HG03175 (cell line): ENCODE data around the gene FOXN3.

Experiments used
- ATAC-seq: cut with Tn5 transposase; IDR thresholded peaks from one replicate; pipeline ENCODE4 v1.9.1; 2021; ENCODE audit warnings: mild to moderate bottlenecking, moderate library complexity; ENCODE audit not compliant: unreplicated experiment

Gene FOXN3, protein sequence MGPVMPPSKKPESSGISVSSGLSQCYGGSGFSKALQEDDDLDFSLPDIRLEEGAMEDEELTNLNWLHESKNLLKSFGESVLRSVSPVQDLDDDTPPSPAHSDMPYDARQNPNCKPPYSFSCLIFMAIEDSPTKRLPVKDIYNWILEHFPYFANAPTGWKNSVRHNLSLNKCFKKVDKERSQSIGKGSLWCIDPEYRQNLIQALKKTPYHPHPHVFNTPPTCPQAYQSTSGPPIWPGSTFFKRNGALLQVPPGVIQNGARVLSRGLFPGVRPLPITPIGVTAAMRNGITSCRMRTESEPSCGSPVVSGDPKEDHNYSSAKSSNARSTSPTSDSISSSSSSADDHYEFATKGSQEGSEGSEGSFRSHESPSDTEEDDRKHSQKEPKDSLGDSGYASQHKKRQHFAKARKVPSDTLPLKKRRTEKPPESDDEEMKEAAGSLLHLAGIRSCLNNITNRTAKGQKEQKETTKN

DNA sequence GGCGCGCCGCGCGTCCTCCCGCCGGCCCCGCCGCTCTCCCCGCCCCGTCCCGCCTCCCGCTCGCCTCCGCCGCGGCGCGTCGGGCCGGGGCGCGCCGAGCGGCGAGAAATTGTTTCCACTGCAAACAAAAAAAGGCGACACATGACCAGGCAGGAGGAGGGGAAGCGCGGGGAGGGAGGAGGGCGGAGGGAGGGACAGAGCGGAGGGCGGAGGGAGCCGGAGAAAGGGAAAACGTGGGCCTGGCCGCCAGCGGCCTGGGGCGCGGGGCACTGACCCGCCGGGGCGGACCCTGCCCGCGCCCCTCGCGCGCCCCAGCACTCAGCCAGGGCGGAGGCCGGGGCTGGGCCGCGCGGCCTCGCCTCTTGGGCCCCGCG is at the start of gene FOXN3:
Gene FOXN3, minus strand, starts transcription at position 143 of the 374 bp plus-strand sequence. CDS start 4,757 bp downstream, outside the sequence.
- peak; percentile 47 for ATAC-seq

DNA sequence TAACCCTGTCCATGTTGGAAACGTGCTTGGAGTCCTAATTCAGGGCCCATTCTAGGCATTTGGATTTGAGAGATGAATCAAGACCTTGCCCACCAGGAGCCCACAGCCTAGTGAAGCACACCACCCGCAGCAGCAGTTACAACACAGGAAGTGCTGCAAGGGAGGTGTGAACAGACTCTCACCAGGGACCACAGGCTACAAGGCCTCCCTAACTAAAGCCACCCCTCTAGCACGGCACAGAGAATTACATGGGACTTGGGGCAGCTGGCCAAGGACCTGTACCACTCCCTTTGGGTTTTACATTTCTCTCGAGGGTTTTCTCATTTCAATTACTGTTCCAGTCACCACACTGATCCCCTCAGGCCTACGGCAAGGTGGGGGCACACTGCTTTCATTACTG is 49.5 kb upstream of the FOXN3 start:
- ATAC-seq = peak; percentile 97

DNA sequence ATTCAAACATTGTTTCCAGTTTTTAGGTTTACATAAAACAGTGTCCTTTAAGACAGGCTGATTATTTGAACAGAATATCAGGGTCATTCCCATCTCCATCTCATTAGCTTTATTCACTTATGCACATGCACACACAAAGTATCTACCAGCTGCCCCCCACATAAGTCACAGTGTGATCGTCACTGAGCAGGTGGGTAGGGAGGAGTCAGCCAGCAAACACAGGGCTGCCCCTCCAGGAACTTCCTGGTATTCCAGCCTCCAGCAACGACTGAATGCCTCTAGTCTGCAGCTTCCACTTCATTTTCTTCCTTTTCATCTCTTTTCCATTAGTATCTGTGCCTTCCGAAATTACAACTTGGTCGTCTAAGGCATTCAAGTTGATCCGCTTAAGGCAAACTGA is 48.8 kb upstream of the FOXN3 start:
- no peak for ATAC-seq

DNA sequence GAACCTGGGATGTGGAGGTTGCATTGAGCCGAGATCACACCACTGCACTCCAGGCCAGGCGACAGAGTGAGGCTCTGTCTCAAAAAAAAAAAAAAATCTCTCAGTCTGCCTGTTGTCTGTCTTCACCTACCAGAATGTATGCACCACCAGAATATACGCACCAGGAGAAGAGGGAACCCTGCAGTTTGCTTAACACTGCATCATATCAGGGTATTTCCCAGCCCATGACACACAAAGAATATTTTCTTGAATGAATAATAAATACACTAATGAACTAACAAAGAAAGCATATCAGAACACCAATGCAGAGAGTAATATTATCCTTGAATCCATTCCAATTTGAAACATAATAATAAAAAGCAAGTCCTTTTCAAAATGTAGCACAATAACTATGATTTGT is 44.2 kb upstream of the FOXN3 start:
- ATAC-seq = no peak

DNA sequence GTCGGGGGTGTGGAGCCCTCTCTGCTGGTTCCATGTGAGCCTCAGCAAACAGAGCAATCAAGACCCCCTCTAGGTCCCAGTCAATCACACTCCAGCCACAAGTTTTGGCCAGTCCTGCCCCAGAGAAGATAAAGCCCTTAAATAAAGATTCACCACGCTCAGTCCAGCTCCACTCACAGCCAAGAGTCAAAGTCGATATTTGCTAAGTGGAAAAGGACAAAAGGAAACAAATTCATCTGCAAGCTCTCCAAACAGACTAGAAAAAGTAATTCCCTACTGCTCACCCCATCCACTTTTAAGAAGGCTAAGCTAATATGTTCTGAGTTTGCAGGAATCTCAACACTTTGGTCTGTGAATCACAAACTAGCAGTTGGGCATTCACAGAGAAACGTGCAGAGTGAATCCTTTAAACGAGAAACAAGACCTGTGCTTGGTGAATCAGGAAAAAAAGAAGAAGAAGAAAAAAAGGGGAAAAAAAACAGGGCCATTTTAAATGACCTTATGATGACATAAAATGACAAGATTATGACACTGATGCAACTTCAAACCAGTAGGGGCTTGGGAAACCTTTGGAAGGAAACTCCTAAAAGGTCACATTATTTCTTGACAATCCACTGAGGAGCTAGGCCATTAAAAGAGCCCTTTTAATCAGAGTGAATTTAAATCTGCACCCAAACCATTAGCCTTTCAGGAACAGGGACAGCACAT is 41.8 kb upstream of the FOXN3 start:
- ATAC-seq = no peak

DNA sequence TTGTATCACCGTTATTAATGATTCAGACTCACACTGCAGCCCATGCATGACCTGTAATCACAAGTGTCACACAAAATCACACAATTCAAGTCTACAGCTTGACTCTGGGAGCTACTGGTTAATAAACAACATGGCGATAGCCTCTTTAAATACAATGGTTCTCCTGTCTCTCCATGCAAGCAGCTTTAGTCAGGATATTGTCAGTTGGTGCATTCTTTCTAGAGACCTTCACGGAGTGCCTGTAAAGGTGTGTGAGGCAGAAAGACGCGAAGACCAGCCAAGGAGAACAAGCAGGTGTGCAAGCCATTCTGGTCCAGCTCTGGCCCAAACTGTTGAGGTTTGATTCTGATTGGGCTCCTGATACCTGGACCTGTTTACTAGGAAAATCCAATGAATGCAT is 40.0 kb upstream of the FOXN3 start:
- no peak for ATAC-seq

DNA sequence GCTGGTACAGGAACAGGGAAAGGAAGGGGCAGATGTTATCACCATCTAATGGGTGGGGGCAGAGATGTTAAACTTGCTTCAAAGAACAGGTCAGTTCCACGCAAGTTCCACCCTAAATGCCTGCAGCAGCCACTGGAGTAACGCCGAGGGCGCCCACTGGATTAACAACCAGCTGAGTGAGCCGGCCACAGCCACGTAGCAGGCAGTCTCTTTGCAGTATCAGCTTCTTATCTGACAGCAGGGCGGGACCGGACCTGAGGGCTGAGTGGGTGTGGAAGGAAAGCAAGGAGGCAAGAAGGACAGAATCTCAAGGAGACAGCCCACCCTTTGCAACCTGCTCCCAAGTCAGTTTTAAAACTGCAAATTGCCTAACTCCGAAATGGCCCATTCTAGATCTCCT is 38.4 kb upstream of the FOXN3 start:
- ATAC-seq = no peak

DNA sequence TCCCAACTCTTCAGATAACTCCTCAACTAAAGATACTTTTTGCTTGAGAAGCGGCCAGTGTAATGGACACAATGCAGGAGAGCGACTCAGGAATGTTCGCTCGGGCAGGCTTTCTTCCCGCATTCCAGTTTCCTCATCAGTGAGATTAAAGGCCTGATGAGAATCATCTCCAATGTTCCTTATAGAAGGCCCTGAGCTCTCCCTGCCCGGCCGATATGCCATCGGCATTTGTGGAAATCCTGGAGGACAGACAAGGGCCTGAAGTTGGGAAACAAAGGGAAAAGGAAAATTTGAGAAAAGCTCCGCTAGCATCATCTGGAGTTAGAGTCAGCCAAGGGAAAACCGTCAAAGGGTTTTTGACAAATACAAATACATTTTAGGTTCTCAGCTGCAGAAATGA is 38.0 kb upstream of the FOXN3 start:
- ATAC-seq = no peak

DNA sequence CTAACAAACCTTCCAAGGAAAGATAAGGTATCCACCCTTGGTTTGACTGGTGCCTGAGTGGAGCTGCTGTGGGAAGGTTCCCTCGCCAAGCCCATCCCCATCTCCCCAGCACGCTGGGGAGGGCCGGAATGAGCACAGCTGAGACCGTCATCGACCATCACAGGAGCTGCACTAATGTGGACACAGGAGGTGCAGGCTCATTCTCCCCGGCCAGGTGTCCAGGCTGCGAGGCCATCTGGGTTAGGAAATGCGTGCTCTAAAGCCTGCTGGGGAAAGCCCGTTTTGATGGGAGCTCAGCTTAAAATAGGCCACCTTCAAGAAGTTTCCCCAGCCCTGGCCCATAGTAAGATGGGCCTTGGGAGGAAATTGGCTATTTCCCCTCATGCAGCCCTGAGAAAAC is 35.2 kb upstream of the FOXN3 start:
- ATAC-seq = no peak

DNA sequence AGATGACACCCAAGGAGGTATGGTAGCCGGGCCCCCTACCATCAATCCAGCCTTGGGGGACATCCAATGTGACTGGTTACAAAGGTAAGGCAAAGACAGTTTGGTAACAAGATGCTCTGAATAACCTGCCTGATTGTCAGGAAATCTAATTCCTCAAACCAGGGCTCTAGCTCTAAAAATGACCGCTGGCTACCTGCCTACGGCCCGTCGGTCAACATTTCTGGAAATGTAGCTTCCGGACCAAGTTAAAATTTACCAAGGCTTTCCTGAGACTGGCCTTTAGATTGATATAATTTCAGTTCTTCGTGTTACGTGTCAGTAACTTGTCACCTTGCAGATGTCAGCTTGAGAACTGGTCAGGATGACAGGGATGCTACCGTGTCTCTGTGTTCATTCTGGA is 34.2 kb upstream of the FOXN3 start:
- ATAC-seq = no peak

DNA sequence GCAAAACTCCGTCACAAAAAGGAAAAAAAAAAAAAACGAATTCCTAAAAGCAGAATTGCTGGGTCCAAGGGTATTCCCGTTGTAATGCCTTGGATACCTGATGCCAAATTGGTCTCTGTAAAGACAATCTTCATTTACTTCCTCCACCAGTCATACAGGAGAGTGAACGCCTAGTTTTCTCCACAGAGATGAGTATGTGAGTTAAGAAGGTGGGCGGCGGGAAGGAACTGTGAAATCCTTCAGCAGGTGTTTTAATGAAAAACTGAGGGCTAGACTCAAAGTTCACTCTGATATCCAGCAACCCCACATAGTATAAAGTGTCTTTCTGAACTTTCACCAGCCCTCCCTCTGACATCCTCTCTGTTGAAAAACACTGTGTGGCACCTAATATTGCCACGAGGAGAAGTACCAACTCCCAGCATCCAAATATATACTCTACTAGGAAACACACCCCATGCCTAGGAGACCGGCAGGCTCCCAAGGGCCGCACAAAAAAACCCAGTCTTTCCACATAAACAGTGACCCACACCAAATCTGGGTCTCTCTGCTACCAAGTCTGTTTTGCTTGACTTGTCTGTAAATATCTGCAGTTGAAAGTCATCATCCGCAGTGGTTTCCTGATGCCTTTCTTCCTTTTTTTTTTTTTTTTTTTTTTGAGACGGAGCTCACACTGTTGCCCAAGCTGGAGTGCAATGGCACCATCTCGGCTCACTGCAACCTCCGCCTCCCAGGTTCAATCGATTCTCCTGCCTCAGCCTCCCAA is 30.3 kb upstream of the FOXN3 start:
- ATAC-seq = no peak

DNA sequence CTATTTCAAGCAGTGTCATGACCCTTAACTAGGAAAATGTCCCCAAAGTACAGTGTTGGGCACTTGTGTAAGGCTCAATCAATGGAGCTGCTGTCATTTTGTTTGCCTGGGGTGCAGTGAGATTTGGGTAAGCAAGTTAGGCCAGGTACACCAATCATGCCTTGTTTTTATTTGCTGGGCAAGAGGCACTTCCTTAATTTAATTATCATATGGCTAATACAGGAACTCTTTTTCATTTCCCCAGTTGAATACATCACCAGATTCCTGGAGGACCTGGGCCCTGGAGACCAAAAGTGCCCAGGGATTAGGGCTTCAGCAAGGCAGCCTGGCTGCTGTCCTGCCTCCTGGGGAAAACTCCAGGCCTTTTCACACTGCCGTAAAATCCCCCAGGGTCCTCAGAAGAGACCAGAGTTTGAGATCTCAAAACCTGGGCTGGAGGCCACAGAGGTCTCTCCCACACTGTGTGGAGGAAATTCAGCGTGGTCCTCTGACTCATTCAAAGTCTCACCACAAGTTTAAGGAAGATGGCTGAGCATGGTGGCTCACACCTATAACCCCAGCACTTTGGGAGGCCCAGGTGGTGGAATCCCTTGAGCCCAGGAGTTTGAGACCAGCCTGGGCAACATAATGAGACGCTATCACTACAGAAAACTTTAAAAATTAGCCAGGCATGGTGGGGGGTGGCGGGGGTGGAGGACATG is 28.4 kb upstream of the FOXN3 start:
- peak; percentile 51 for ATAC-seq

DNA sequence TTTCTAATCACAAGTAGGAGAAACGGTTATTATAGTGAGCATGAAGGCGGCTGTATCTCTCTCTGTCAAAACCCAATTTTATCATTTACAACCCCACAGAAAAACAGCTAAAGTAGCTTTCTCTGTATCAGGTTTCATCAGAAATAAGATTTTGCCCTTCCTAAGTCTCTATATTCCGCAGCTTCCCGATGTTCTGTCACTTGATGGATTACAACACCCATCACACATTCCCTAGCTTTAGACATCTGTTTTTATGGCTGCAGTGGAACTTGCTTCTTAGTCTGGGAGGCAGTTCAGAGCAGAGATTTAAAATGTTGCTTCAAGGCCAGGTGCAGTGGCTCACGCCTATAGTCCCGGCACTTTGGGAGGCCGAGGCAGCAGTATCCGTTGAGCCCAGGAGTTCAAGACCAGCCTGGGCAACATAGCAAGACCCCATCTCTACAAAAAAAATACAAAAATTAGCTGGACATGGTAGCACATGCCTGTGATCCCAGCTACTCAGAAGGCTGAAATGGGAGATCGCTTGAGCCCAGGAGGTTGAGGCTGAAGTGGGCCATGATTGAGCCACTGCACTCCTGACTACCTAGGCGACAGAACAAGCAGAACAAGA is 27.6 kb upstream of the FOXN3 start:
- ATAC-seq = no peak

DNA sequence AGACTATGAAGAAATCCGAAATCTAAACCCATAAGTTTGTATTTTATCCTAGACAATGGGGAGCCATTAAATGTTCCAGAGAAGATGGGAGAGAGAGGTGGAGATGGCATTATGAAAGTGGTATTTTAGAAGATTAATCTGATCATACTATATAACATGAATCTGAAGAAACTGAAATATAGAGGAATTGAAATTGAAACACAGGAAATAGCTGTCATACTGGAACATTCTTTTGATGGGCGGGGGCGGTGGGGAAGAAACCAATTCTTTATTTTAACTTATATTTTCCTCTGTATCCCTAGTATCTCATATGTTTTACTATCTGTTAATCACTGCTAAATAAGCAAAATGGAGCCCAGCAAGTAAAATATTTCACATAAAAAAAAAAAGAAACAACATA is 27.0 kb upstream of the FOXN3 start:
- peak; percentile 42 for ATAC-seq

DNA sequence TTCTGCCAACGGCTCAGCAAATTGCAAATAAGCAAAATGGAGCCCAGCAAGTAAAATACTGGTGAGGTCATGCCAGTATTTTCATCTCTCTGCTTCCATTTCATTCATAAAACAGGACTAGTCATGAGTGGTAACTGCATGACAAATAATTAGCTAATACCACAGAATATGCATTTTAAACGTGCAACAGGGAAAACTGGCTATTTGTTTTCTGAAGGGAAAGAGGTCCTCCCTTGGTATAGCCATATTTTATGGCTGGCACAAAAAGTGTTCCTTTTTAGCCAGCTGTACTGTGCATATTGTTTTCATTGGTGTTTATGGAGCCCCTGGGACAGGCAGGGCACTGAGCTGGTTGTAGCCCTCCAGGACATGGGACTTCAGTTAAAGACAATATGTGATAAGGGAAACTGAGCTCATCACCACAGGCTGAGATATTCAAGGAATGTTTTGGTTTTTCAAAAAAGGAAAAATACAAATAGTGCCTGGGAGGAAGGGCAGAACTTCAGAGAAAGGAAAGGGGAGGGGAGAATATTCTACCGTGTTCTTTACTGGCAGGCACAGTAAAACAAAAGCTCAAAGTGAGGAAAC is 26.1 kb upstream of the FOXN3 start:
- ATAC-seq = no peak

DNA sequence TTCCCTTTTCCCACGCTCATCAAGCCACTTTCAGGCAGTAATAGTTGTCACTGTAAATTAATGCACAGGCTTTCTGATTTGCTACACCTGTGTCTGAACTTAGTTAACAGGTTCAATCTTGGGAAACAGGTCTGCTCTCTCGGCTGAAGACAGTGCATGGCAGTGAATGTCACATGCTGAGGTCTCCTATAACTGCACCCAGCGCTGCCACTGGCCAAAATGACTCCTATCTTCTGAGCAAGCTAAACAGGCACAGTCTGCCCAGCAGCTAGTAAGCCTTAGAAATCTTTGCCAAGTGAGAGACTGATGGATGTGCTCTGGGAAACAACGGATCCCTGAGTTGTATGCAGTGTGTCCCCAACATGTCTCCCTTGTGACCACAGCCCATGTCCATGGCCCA is 25.2 kb upstream of the FOXN3 start:
- no peak for ATAC-seq

DNA sequence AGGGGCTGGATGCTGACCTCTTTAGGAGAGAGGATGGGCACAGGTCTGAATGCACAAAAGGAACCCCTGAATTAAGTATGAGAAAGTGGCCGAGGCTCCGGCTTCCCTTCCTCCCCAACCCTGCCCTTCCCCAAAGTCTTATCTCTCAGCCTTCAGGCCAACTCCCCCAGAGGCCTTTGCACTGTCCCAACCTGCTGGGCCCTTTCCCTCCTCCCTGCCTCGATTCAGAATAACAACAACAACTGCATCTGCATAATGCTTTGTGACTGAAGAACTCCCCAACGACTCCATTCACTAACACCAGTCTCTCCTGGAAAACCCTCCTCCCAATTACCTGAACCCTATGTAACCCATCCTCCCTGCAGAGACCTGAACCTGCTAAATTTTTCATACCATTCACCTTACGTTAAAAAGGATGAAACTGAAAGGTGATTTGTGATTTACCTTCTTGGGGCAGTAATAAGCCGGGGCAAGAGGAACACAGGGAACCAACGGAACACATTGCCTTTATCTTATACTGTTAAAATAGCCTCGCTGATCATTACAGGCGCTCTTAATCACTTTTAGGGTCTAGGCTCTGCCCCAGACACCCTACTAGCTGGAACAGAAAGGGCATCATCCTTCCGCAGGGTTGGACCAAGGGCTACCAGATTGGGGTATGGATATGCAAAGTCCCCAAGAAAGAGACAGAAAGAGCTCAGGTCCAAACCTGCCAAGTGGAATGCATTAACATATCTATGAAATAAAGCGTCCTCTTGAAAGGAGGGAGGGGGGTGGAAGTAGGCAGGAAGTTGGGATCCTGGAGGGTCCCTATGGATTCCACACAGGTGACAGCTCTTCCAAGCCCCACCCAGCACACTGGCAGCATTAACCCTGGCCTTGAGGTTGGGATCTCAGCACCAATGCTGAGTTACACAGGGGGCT is 24.2 kb upstream of the FOXN3 start:
- no peak for ATAC-seq

DNA sequence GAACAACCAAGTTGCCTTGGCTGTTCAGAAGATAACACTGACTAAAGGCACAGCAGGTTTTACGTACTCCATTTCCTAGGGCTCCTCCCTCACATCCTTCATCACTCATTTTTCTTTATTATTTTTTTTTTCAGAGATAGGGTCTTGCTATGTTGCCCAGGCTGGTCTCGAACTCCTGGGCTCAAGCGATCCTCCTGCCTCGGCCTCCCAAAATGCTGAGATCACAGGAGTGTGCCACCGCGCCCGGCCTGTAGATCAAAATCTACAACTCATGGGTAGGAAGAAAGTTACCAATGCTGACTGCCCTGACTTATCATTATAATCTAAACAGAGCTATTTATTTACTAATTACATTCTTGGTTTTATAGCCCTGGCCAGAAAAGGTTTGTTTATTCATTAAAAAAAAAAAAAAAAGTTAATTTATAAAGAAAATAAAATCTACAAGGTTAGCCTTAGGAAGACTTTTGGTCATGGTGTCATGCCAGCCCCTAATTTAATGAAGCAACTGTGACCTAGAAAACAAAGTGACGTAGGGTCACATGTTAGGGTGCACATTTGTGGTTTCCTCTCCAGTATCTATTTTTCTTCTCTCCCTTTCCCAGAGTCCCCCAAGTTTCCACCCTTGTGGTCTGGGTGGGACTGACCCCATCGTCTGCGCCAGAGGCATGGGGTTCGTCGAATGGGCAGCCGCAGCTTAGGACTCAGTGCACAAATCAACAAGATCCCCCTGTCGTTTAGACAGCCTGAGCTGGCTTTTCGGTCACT is 19.0 kb upstream of the FOXN3 start:
- no peak for ATAC-seq
